OCI-LY1 (cell line): Measurements from ENCODE around the gene CCDC187.
A peak's percentile ranks its signal among the peaks of the same experiment; 100 is the strongest.

Experiments
- H2AFZ ChIP-seq: fragments of 200-600 bp; sonication (generic), shearing (Covaris generic); 2 replicates; pipeline ENCODE4 v1.6.0; 2014; ENCODE audit warnings: antibody characterized with exemption, mild to moderate bottlenecking, low read length
- H3F3A ChIP-seq: fragments of 200-600 bp; sonication (generic), shearing (Covaris generic); 2 replicates; pipeline ENCODE4 v1.6.0; 2014; ENCODE audit warnings: mild to moderate bottlenecking, antibody characterized with exemption, low read length, moderate library complexity; ENCODE audit not compliant: insufficient read depth
- H3K27ac ChIP-seq: fragments of 200-600 bp; sonication (generic); 2 replicates; pipeline ENCODE4 v1.5.1; 2014; ENCODE audit warnings: low read length, mixed run types, mild to moderate bottlenecking, low read depth; ENCODE audit not compliant: poor library complexity, severe bottlenecking
- H3K27me3 ChIP-seq: fragments of 200-600 bp; sonication (generic); 2 replicates; pipeline ENCODE4 v1.6.0; 2014; ENCODE audit warnings: antibody characterized with exemption, mild to moderate bottlenecking, low read length, moderate library complexity; ENCODE audit not compliant: insufficient read depth
- H3K36me3 ChIP-seq: fragments of 200-600 bp; sonication (generic); 2 replicates; pipeline ENCODE4 v1.6.1; 2014; ENCODE audit warnings: mild to moderate bottlenecking, antibody characterized with exemption, low read length, moderate library complexity, mixed read lengths; ENCODE audit not compliant: insufficient read depth
- H3K4me1 ChIP-seq: fragments of 200-600 bp; sonication (generic); 2 replicates; pipeline ENCODE4 v1.5.1; 2014; ENCODE audit warnings: mild to moderate bottlenecking, low read length, moderate library complexity; ENCODE audit not compliant: insufficient read depth, severe bottlenecking
- H3K4me2 ChIP-seq: fragments of 200-600 bp; sonication (generic), shearing (Covaris generic); 2 replicates; pipeline ENCODE4 v1.6.1; 2014; ENCODE audit warnings: low read length
- H3K4me3 ChIP-seq: fragments of 200-600 bp; sonication (generic); 2 replicates; pipeline ENCODE4 v1.5.1; 2014; ENCODE audit warnings: low read length, low read depth, mild to moderate bottlenecking, mixed read lengths; ENCODE audit not compliant: poor library complexity, severe bottlenecking
- H3K79me2 ChIP-seq: fragments of 200-600 bp; shearing (Covaris generic); 2 replicates; pipeline ENCODE4 v1.6.1; 2016; ENCODE audit warnings: mixed run types, low read length, mixed read lengths; ENCODE audit not compliant: insufficient read depth
- H3K9ac ChIP-seq: fragments of 200-600 bp; sonication (generic), shearing (Covaris generic); 2 replicates; pipeline ENCODE4 v1.6.1; 2014; ENCODE audit warnings: mild to moderate bottlenecking, low read length, mixed read lengths
- H3K9me2 ChIP-seq: fragments of 200-600 bp; sonication (generic), shearing (Covaris generic); 2 replicates; pipeline ENCODE4 v1.6.1; 2014; ENCODE audit warnings: low read depth, mild to moderate bottlenecking, low read length, mixed read lengths
- H3K9me3 ChIP-seq: fragments of 200-600 bp; shearing (Covaris generic); 2 replicates; pipeline ENCODE4 v1.6.1; 2014; ENCODE audit warnings: low read length, mixed read lengths
- H4K20me1 ChIP-seq: fragments of 200-600 bp; sonication (generic), shearing (Covaris generic); 2 replicates; pipeline ENCODE4 v1.6.0; 2016; ENCODE audit warnings: mild to moderate bottlenecking, low read length; ENCODE audit not compliant: insufficient read depth
- EZH2 ChIP-seq: fragments of 200-600 bp; sonication (generic), shearing (Covaris generic); IDR thresholded peaks from 2 replicates; pipeline ENCODE4 v1.8.0; 2017; ENCODE audit warnings: borderline replicate concordance, mixed run types, mild to moderate bottlenecking, antibody characterized with exemption, low read length, moderate library complexity, mixed read lengths
- TF ChIP-seq, protein P1 (sequence below): fragments of 200-600 bp; sonication (generic), shearing (Covaris generic); IDR thresholded peaks from 2 replicates; pipeline ENCODE4 v1.5.1; 2017; ENCODE audit warnings: mild to moderate bottlenecking, antibody characterized with exemption, low read length, moderate library complexity, mixed read lengths

CCDC187 gene

DNA sequence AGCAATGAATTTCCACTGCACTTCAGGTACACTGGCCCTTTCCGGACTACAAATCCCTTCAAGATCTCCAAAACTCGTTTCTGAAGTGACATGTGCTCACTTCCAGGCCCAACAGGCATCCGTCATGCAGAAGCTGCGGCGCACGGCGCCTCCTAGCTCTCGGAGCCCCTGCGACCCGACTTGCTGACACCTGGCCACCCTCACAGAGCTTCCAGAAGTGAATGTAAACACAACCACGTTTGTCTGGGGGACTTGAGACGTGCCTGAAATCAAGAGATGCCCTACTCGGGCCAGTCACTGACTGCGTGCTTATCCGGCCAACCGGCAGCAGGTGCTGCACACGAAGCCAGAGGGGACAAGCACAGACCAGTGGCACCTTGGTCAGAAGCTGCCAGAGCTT lies 94.1 kb downstream of the CCDC187 start:
- Histone ChIP-seq H3K9me2 (no peaks in the 10 kb centered on the region), H3K4me3 (no peak overlapping the region), H3K27me3 (peaks cover under 1% of the 10 kb centered on the region; the same call in 1 of the 2 replicates), H3K4me2 (no peak overlapping the region), H4K20me1 (no peaks in the 10 kb centered on the region), H3K27ac (peak overlapping the region; percentile 86), H2AFZ (no peak overlapping the region), H3K9me3 (peaks cover 6% of the 10 kb centered on the region; the same call in 1 of the 2 replicates), H3K36me3 (peaks cover 88% of the 10 kb centered on the region), H3F3A (no peaks in the 10 kb centered on the region; the same call in 1 of the 2 replicates), H3K79me2 (no peaks in the 10 kb centered on the region), H3K4me1 (peaks cover 57% of the 10 kb centered on the region), H3K9ac (no peak overlapping the region)
- no peak for TF ChIP-seq EZH2
- TF ChIP-seq, protein P1, sequence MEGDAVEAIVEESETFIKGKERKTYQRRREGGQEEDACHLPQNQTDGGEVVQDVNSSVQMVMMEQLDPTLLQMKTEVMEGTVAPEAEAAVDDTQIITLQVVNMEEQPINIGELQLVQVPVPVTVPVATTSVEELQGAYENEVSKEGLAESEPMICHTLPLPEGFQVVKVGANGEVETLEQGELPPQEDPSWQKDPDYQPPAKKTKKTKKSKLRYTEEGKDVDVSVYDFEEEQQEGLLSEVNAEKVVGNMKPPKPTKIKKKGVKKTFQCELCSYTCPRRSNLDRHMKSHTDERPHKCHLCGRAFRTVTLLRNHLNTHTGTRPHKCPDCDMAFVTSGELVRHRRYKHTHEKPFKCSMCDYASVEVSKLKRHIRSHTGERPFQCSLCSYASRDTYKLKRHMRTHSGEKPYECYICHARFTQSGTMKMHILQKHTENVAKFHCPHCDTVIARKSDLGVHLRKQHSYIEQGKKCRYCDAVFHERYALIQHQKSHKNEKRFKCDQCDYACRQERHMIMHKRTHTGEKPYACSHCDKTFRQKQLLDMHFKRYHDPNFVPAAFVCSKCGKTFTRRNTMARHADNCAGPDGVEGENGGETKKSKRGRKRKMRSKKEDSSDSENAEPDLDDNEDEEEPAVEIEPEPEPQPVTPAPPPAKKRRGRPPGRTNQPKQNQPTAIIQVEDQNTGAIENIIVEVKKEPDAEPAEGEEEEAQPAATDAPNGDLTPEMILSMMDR, result no peak

DNA sequence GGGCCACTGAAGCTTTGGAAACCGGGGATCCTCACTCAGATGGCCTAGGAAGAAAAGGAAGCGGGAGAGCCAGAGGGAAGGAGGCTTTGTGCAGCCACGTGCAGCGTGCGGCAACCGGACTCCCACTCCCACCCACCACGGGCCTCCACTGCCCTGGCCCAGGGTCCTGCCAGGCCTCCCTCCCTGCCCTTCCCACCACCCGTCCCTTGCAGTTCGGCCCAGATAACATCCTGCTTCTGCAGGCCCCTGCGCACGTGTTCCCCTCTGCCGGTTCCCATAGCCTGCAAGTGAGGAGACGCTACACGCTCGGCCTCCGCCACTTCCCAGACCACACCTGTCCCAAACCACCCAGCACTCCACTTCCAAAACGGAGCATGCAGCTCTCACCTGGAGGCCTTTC lies 94.7 kb downstream of the CCDC187 start:
- Histone ChIP-seq H3K27ac (peak overlapping the region; percentile 86), H3K27me3 (peaks cover 6% of the 10 kb centered on the region; the same call in 1 of the 2 replicates), H3K4me1 (peaks cover 57% of the 10 kb centered on the region), H3K4me3 (no peak overlapping the region), H3K9me3 (peaks cover 6% of the 10 kb centered on the region; the same call in 1 of the 2 replicates), H3K9ac (peak overlapping the region; percentile 9; the same call in 1 of the 2 replicates), H3K4me2 (no peak overlapping the region; the same call in 1 of the 2 replicates), H3F3A (no peaks in the 10 kb centered on the region; the same call in 1 of the 2 replicates), H2AFZ (no peak overlapping the region), H3K9me2 (no peaks in the 10 kb centered on the region), H3K79me2 (no peaks in the 10 kb centered on the region), H4K20me1 (no peaks in the 10 kb centered on the region), H3K36me3 (peaks cover 83% of the 10 kb centered on the region)
- TF ChIP-seq, protein P1, result no peak
- no peak for TF ChIP-seq EZH2

DNA sequence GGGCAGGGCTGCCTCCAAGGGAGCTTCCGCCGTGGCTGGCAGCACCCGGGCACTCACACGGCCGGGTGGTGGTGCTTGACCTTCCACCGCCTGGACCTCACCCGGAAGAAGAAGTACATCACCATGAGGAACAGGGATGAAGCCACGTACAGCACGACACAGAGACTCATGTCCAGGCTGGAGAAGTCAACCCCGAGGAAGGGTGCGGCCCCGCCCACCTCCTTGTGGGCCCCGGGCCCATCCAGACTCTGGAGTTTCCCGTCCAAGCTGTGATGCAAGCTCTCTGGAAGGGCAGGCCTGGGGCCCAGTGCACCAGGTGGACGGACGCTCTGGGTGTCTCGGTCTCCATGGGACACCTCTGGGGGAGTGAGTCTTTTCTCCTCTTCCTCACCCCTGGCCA lies 95.2 kb downstream of the CCDC187 start:
- peaks cover 2% of the 10 kb centered on the region; the same call in 1 of the 2 replicates for H3K9me3 ChIP-seq
- H4K20me1 ChIP-seq, result no peaks in the 10 kb centered on the region
- no peak overlapping the region; the same call in 1 of the 2 replicates for H3K4me2 ChIP-seq
- no peak overlapping the region for H3K4me3 ChIP-seq
- H3F3A ChIP-seq, result no peaks in the 10 kb centered on the region; the same call in 1 of the 2 replicates
- peaks cover 77% of the 10 kb centered on the region for H3K36me3 ChIP-seq
- H3K9ac ChIP-seq, result peak overlapping the region; percentile 9; the same call in 1 of the 2 replicates
- H2AFZ ChIP-seq, result no peak overlapping the region
- peaks cover 57% of the 10 kb centered on the region for H3K4me1 ChIP-seq
- peaks cover 6% of the 10 kb centered on the region; the same call in 1 of the 2 replicates for H3K27me3 ChIP-seq
- no peaks in the 10 kb centered on the region for H3K79me2 ChIP-seq
- H3K27ac ChIP-seq, result peak overlapping the region; percentile 86
- H3K9me2 ChIP-seq, result no peaks in the 10 kb centered on the region
- TF ChIP-seq, protein P1, result no peak
- no peak for TF ChIP-seq EZH2
